NCI-H1105 (cell line): ENCODE measurements around the gene ARPIN.
A peak's percentile ranks its signal among the peaks of the same experiment; 100 is the strongest.
"Not testable (repeated sequence)": the region's sequence is repeated elsewhere in the genome, so short reads cannot be mapped to it uniquely, and the experiment has no call there.

Source experiments
- DNase-seq: peaks from one replicate; lab custom pipeline; 2025; lab: John Stamatoyannopoulos, UW

The ARPIN gene

GRCh38 chr15:89910891-89911626 is 1.7 kb downstream of the ARPIN start:
- DNase-seq, result no peak

- DNase-seq, result no peak
Observed at GRCh38 chr15:89909611-89910010, 3.1 kb downstream of the ARPIN start.

GRCh38 chr15:89908226-89908625 is 4.5 kb downstream of the ARPIN start:
- no peak for DNase-seq

- no peak for DNase-seq
Observed at GRCh38 chr15:89907289-89907688, 5.5 kb downstream of the ARPIN start.

GRCh38 chr15:89905846-89906378 is 6.8 kb downstream of the ARPIN start:
- DNase-seq, result no peak

- DNase-seq, result no peak
Observed at GRCh38 chr15:89904519-89904918, 8.2 kb downstream of the ARPIN start.

- DNase-seq, result no peak
Observed at GRCh38 chr15:89903858-89904130, 9.0 kb downstream of the ARPIN start.

GRCh38 chr15:89903015-89903857 is 9.5 kb downstream of the ARPIN start:
- no peak for DNase-seq

GRCh38 chr15:89900849-89901248 is 11.9 kb downstream of the ARPIN start:
- DNase-seq, result no peak

GRCh38 chr15:89899951-89900567 is 12.7 kb downstream of the ARPIN start:
- no peak for DNase-seq

- DNase-seq, result no peak
Observed at GRCh38 chr15:89899295-89899945, 13.3 kb downstream of the ARPIN start.

GRCh38 chr15:89898614-89899294 is 14.0 kb downstream of the ARPIN start:
- DNase-seq, result no peak

- no peak for DNase-seq
Observed at GRCh38 chr15:89898146-89898545, 14.6 kb downstream of the ARPIN start.

- DNase-seq, result peak; percentile 73
Observed at GRCh38 chr15:89893696-89894447, 18.9 kb downstream of the ARPIN start, which contains the start of gene AP3S2. Gene AP3S2, minus strand, starts transcription at chr15:89893994. Its CDS starts 45 bp downstream, at chr15:89893949.

GRCh38 chr15:89893027-89893426 is 19.7 kb downstream of the ARPIN start:
- no peak for DNase-seq

GRCh38 chr15:89888214-89888804 is 24.4 kb downstream of the ARPIN start:
- no peak for DNase-seq

GRCh38 chr15:89885611-89886010 is 27.1 kb downstream of the ARPIN start:
- DNase-seq, result no peak

- not testable (repeated sequence) for DNase-seq
Observed at GRCh38 chr15:89885179-89885578, 27.6 kb downstream of the ARPIN start.

- no peak for DNase-seq
Observed at GRCh38 chr15:89883518-89883917, 29.2 kb downstream of the ARPIN start.

- no peak for DNase-seq
Observed at GRCh38 chr15:89880727-89881126, 32.0 kb downstream of the ARPIN start.
